ENCODE data around the gene EYS. TPM values are rescaled to one million over a fixed set of nuclear protein-coding genes. Genes with fewer than 3 reads are reported as not detected.

Gene EYS
- total RNA-seq, 2 experiments from 2014 or later: not detected

- ATAC-seq (ENCODE audit: poor library complexity): no peak
- intact Hi-C loops (cut with DNase I, micrococcal nuclease): no loop called here
- POLR2A ChIA-PET: no interaction called here
- H3K4me1 ChIP-seq (ENCODE audit: insufficient read depth, low read length): no peaks in the 10 kb centered on the region
- no peak for DNase-seq
- H3K4me3 Mint-ChIP-seq: no peak overlapping the region
- no peaks in the 10 kb centered on the region for H3K36me3 Mint-ChIP-seq (ENCODE audit: low read depth)
- H3K27me3 Mint-ChIP-seq: no peaks in the 10 kb centered on the region
- no peak overlapping the region for H3K4me3 ChIP-seq (ENCODE audit: low read length)
- no peaks in the 10 kb centered on the region for H3K36me3 ChIP-seq (ENCODE audit: insufficient read depth, low read length)
- no peak for TF ChIP-seq CTCF (IDR thresholded peaks at IDR 0.05)
- H3K9me3 ChIP-seq (ENCODE audit: control insufficient read depth in 1 of 2, insufficient read depth in 1 of 2, low read length in 2 of 2): peaks cover 0 to 18% of the 10 kb centered on the region in 2 experiments
- H3K27ac ChIP-seq (ENCODE audit: low read depth in 1 of 2, low read length in 2 of 2): no peak overlapping the region
- H3K9me3 Mint-ChIP-seq: peaks cover 14% of the 10 kb centered on the region
- H3K4me1 Mint-ChIP-seq (ENCODE audit: low read depth): no peaks in the 10 kb centered on the region
- CTCF ChIA-PET: no interaction called here
- no peak overlapping the region for H3K27ac Mint-ChIP-seq
- no peaks in the 10 kb centered on the region for H3K27me3 ChIP-seq (ENCODE audit: control insufficient read depth in 1 of 2, insufficient read depth in 2 of 2, low read length in 2 of 2)
Measured at GRCh38 chr6:64926051-64926450, 781.0 kb downstream of the EYS start.

GRCh38 chr6:64920257-64920656 lies 786.8 kb downstream of the EYS start:
- ATAC-seq (ENCODE audit: poor library complexity) (no peak), DNase-seq (no peak)
- intact Hi-C loops (cut with DNase I, micrococcal nuclease): no loop called here
- Histone ChIP-seq H3K27ac (ENCODE audit: low read depth in 1 of 2, low read length in 2 of 2) (no peak overlapping the region), H3K4me3 (ENCODE audit: low read length) (no peak overlapping the region), H3K9me3 (ENCODE audit: control insufficient read depth in 1 of 2, insufficient read depth in 1 of 2, low read length in 2 of 2) (peaks cover 0 to 13% of the 10 kb centered on the region in 2 experiments), H3K36me3 (ENCODE audit: insufficient read depth, low read length) (no peaks in the 10 kb centered on the region), H3K4me1 (ENCODE audit: insufficient read depth, low read length) (no peaks in the 10 kb centered on the region), H3K27me3 (ENCODE audit: control insufficient read depth in 1 of 2, insufficient read depth in 2 of 2, low read length in 2 of 2) (no peaks in the 10 kb centered on the region)
- ChIA-PET CTCF (no interaction called here), POLR2A (no interaction called here)
- Mint-ChIP-seq H3K27ac (no peak overlapping the region), H3K4me1 (ENCODE audit: low read depth) (no peaks in the 10 kb centered on the region), H3K4me3 (no peak overlapping the region), H3K9me3 (peaks cover 19% of the 10 kb centered on the region), H3K27me3 (no peaks in the 10 kb centered on the region), H3K36me3 (ENCODE audit: low read depth) (no peaks in the 10 kb centered on the region)
- TF ChIP-seq CTCF (IDR thresholded peaks at IDR 0.05): no peak

GRCh38 chr6:64914124-64914523 lies 792.9 kb downstream of the EYS start:
- no peak for TF ChIP-seq CTCF (IDR thresholded peaks at IDR 0.05)
- ATAC-seq (ENCODE audit: poor library complexity) (no peak), DNase-seq (no peak)
- Histone ChIP-seq H3K4me1 (ENCODE audit: insufficient read depth, low read length) (no peaks in the 10 kb centered on the region), H3K9me3 (ENCODE audit: control insufficient read depth in 1 of 2, insufficient read depth in 1 of 2, low read length in 2 of 2) (peaks cover 0 to 2% of the 10 kb centered on the region in 2 experiments), H3K36me3 (ENCODE audit: insufficient read depth, low read length) (no peaks in the 10 kb centered on the region), H3K27me3 (ENCODE audit: control insufficient read depth in 1 of 2, insufficient read depth in 2 of 2, low read length in 2 of 2) (no peaks in the 10 kb centered on the region), H3K4me3 (ENCODE audit: low read length) (no peak overlapping the region), H3K27ac (ENCODE audit: low read depth in 1 of 2, low read length in 2 of 2) (no peak overlapping the region)
- ChIA-PET CTCF (no interaction called here), POLR2A (no interaction called here)
- no peak overlapping the region for H3K4me3 Mint-ChIP-seq
- H3K36me3 Mint-ChIP-seq (ENCODE audit: low read depth): no peaks in the 10 kb centered on the region
- no peak overlapping the region for H3K27ac Mint-ChIP-seq
- intact Hi-C loops (cut with DNase I, micrococcal nuclease): no loop called here
- H3K9me3 Mint-ChIP-seq: peaks cover 9% of the 10 kb centered on the region
- no peaks in the 10 kb centered on the region for H3K27me3 Mint-ChIP-seq
- H3K4me1 Mint-ChIP-seq (ENCODE audit: low read depth): no peaks in the 10 kb centered on the region
